ELR (cell line): ENCODE results near the gene STARD5.
A peak's percentile ranks its signal among the peaks of the same experiment; 100 is the strongest.

Experiments used
- DNase-seq: peaks from one replicate; pipeline ENCODE4 v3.0.0-alpha.2; 2015; ENCODE audit warnings: low read depth

The STARD5 gene

GRCh38 chr15:81274931-81275707 is 48.8 kb downstream of the STARD5 start:
- DNase-seq = peak; percentile 74

DNA sequence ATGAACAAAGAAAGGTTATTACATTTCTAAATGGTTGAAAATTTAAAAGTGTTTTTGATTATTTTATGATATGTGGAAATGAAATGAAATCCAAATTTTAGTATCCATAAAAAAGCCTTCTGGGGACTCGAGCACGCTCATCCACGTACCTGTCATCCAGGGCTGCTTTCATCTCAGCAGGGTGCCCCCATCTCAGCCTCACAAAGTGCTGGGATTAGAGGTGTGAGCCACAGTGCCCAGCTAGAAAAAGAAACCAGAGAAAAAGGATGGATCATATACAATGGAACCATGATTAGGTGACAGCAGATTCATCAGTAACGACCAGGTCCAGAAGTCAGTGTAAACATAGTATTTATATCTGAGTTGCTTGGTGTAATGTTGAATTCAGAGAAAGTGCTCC is 49.7 kb downstream of the STARD5 start:
- DNase-seq = no peak

DNA sequence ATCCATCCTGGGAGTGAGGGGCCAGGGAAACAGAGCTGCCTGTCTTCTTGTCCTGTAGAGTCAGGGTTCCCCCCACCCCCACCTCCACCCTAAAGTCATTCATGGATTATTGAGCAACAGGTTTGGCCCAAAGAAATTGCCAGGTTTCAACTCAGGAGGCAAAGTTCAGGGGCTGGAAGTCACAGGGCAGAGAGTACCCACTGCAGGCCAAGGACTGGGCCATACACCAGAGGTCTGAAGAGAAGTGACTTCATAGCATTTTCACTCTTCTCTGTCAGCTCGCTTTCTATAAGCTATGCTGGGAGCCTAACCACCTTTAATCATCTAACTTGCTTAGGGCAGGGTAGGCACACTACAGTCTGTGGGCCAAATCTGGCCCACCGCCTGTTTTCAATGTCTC is 50.1 kb downstream of the STARD5 start:
- no peak for DNase-seq

DNA sequence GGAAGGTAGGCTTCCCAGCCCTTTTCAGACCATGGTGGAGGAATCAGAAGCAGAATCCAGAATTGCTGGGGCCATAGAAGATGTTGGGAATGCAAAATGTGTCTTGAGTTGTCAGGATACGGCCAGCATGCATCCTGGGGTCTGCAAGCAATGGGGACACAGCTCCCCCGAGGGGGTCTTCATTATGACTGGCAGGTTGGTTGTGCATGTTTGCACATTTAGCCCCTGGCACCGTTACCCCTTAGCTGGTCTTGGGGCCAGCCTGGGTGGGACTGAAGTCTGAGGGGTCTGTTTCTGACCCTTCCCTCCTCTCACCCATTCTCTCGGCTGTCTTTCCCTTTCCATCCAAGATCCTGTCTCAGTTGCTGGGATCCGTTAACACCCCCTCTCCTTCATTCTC is 50.7 kb downstream of the STARD5 start:
- DNase-seq = no peak

DNA sequence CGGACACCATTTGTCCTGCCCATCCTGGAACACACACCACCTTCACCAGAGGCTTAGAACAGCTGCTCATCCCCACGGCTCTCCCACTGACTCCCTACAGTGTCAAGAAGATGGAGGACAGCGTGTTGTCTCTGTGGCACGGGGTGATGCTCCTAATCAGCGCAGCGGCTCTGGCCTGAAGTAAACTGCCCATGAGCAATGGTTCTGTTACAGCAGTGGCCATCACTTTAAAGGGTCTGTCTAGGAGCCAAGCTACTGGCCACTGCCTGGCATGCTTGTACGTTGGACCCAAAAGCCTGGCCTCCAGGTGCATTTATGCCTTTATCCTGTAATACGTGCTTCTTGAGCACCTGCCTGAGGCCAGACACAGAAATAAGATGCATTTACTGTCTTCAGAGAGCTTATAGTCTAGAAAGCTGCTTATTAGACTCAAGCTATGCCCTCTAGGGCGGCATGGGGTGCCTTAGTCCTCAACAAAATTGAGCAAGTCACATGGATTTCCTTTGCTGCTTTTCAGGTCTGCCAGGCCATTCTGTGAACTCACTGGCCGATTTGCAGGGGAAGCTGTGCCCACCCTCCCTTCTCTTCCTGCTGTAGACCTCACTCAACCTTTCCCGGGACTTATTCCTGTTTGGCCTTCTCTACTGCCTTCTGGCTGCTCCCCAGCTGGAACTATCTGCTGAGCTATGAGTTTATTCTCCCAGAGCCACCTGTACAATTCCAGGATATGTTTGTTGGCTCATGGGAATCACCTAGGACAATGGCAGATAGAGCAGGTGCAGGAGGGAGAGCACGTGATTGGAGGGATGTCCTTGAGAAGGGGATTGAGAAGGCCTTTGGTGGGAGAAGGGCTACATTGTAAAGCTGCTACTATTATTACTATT is 51.9 kb downstream of the STARD5 start:
- no peak for DNase-seq

DNA sequence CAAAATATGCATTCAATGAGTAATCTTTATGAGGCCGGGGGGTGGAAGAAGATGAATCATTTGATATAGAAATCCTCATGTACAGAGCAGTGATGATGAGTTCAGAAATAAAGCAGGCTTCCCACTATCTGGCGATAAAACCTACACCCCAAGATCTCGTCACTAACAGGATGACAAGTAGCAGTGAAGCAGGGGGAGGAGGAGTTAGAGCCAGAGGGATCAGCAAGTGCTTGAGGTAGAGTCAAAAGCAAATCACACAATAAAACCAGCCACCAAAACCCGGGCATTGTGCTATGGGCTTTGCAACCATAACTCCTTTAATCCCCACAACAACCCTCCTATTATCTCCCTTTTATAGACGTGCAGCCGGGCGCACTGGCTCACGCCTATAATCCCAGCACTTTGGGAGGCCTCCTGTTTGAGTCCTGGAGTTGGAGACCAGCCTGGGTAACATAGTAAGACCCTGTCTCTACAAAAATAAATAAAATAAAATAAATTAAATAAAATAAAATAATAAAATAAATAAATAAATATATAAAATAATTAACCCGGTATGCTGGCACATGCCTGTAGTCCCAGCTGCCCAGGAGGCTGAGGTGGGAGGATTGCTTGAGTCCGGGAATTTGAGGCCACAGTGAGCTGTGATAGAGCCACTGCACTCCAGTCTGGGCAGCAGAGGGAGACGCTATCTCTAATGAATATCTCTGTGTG is 53.0 kb downstream of the STARD5 start:
- peak; percentile 41 for DNase-seq

DNA sequence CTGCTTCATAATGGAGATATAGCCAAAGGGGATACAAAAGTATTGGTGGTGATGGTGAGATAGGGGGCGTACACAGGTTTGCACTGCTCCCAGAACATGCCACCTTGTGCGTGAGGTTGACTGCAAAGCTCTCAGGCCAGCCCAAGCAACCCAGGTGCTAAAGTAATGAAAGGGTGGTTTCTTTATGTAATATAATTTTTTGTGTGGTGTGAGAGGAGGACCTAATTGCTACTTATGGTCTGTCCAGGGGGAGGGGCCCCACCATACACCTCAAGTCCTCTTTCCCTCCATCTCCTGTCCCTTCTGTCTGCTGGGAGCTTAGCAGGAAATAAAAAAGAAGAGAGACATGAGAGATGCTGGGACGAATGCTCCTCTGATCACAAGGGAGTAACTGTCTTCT is 53.8 kb downstream of the STARD5 start:
- DNase-seq = no peak

GRCh38 chr15:81268881-81269601 is 54.9 kb downstream of the STARD5 start:
- no peak for DNase-seq

- DNase-seq = no peak
Measured at GRCh38 chr15:81268340-81268739, 55.6 kb downstream of the STARD5 start.

DNA sequence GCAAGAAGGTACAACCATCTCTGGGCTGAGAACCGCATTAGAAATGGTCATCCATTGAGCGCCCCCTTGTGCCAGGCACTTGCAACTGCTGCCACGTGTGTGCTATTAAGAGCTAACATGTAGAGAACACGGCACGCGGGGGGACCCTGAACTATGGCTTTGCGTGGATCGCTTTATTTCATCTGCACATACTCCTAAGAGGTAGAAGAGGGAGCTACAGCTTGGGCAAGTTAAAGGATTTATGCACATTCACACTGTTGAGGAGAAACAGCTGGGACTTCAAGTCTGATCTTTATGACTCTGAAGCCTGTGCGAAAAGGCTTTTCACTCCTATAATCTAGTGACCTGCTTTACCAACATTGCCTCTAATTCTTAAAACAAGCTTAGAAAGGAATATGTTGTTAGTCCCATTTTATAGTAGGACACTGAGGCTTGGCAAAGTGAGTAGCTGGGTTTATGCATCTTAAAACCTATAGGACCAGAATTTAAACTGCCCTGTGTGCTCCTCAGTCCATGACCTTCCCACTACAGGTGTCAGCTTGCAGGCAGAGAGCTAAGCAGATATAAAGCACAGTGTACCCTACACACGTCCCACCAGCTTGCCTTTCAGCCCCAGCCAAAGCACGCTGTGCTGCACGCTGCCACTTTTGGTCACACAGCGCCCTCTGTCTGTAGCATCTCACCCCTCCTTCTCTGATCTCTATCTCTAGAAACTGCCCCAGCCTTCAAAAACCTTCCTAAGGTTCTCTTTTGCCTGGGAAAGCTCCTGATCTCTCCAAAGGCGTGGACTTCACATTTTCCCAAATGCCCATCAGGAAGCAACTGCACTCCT is 57.8 kb downstream of the STARD5 start:
- peak; percentile 79 for DNase-seq

DNA sequence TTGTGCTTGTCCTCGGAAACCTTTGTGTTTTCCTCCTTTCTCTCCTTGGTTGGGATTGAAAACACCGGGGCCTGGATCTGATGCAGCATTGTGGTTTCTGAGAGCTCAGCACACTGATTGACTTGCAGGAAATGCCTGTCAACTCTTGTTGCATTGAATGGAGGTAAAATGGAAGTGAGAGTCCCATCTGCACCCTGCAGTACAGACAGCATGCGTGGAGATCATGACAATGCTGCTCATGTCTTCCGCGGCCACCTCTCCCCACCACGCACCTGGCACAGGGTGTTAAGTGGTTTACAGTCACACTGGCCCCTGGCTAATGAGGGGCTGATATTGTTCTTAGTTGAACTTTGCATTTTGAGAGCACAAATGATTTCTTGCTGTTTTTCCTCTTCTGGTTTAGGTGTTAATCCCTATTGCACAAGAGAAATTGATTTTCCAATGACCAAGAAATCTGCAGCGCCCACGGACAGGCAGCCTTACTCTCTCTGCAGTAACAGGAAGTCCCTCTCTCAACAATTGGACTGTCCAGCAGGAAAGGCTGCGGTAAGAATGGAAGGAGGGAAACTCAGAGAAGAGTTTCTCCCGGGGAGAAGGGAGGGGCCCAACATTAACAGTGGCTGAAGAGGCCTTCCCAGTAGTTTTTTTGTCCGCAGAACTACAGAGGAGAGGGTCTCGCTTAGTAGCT is 58.5 kb downstream of the STARD5 start:
- DNase-seq = no peak

DNA sequence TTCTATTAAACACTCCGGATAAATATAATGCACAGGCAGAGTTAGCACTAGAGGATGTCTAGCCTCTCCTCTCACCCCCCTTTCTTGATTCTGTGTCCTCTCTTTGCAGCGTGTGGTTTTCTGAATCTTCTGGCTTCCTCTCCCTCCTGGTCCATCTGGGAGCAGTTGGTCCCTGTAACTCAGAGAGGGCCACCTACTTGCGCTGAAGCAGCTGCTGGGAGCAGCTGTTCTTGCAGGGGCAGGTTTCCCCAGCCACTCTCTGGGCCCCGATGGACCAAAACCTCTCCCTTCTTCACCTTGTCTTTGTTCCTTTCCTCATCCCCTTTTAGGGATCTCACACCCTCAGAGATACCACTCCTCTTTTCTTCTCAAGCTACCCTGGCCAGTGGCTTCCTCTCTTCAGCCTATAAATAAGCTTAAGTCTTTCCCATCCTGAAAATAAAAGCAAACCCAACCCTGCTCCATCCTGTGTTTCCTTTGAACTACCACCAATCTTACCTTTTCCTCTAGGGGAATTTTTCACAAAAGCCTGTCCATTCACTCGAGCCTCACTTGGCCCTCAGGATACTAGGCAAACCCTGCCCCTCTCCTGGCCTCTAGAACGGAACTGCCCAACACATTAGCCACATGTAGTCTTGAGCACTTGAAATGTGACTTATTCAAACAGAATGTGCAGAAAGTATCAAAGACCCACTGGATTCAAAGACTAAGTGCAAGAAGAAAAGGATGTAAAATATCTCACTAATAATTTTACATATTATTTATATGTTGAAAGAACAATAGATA is 59.7 kb downstream of the STARD5 start:
- DNase-seq = no peak

DNA sequence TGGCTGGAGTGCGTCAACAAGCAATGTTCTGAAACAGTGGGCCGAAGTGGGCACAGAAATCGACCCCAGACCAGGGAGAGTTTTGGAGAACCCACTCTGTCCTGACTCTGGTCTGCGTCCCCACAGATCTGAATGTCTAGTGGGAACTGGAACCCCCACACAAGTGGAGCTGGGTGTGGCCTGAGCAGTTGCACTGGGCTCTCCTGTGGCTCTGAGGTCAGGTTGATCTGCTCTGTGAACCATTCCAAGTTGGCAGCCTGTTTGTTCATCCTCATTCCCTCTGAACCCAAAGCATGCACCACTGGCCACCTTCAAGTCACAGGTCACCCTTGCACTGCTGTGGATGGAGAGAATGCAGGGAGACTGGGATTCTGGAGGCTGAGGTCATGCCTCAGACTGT is 60.5 kb downstream of the STARD5 start:
- no peak for DNase-seq

DNA sequence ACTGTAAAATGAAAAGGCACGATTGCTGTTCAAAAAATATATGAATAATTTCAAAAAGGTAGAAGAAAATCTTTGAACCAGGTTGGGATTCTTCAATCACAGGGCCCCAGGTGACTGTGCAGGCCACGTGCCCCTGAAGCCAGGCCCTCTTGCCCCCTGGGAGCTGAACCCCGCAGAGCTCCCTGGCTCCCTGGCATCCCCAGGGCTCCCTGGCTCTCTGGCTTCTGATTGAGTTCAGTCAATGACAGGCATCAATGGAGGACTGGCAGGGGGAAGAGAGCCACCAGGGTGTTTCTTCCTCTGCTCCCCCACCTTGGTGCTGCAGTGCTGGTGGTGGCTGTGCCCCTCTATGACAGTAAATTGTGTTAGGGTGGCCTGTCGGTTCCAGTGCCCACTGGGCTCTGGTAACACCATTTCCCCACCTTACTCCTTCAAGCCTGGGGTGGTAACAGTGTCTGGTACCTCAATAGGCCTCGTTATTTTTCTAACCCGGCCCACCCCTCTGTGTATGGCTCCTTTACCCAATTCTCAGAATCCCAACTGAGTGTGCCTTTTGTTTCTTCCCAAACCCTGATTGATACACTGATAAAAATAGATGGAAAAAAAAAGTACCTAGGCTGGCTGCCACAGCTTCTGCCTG is 62.6 kb downstream of the STARD5 start:
- no peak for DNase-seq

- no peak for DNase-seq
Measured at GRCh38 chr15:81259760-81260298, 64.1 kb downstream of the STARD5 start.
